GM12878 (cell line): ENCODE results near the gene GARNL3. TPM values are rescaled to one million over a fixed set of nuclear protein-coding genes. Genes with fewer than 3 reads are reported as not detected.

Source experiments
- ATAC-seq: fragments of 200-7000 bp; cut with Tn5 transposase; 3 replicates; pipeline ENCODE4 v1.9.1; 2020; ENCODE audit warnings: mild to moderate bottlenecking, moderate library complexity
- BruUV-seq: library from RNA; stranded (reverse); fragments of 400-500 nt; replicated peaks from 2 replicates; lab custom pipeline; 2021; lab: Mats Ljungman, UMichigan
- CTCF ChIA-PET: fragments of 300-600 bp; sonication (Branson Sonifier 250); formaldehyde crosslinking; extraction: SDS; loops from one replicate; lab custom pipeline; 2021; ENCODE audit warnings: inconsistent platforms; lab: Yijun Ruan, JAX
- POLR2A ChIA-PET: fragments of 350-600 bp; formaldehyde crosslinking; extraction: SDS; loops from one replicate; lab custom pipeline; 2021; ENCODE audit warnings: inconsistent platforms; lab: Charles Lee
- RAD21 ChIA-PET: fragments of 300-600 bp; sonication (Branson Sonifier 250); formaldehyde crosslinking; loops from one replicate; lab custom pipeline; 2023; ENCODE audit warnings: antibody characterized with exemption; ENCODE audit not compliant: unreplicated experiment; lab: Charles Lee
- SMC1A ChIA-PET: fragments of 300-600 bp; sonication (Branson Sonifier 250); formaldehyde crosslinking; loops from one replicate; lab custom pipeline; 2023; ENCODE audit not compliant: unreplicated experiment, uncharacterized antibody; lab: Charles Lee
- DNase-seq: peaks from one replicate; pipeline ENCODE4 v3.0.0-alpha.2; 2011; ENCODE audit warnings: low read depth, low spot score
- FAIRE-seq: peaks from 3 replicates; lab custom pipeline; 2011; peaks lifted over from hg19 to GRCh38; lab: Jason Lieb, UNC
- H2AFZ ChIP-seq: 2 replicates; pipeline ENCODE4 v1.6.0; 2011; ENCODE audit warnings: low read depth, low read length, control low read depth; ENCODE audit not compliant: control insufficient read depth
- H3K27ac ChIP-seq: 2 replicates; pipeline ENCODE4 v1.5.1; 2011; ENCODE audit warnings: control low read depth; ENCODE audit not compliant: control insufficient read depth, insufficient read depth
- H3K27me3 ChIP-seq, 2 experiments: replicated peaks in 1 of 2; 2 replicates each; pipeline versions ENCODE4 v1.6.0 to v1.6.1; 2011; ENCODE audit warnings: low read length in 1 of 2; ENCODE audit not compliant: control insufficient read depth in 2 of 2, insufficient read depth in 2 of 2
- H3K36me3 ChIP-seq, 2 experiments: 2 replicates each; pipeline ENCODE4 v1.5.1; 2011; ENCODE audit warnings: low read length in 1 of 2; ENCODE audit not compliant: control insufficient read depth in 2 of 2, insufficient read depth in 2 of 2
- H3K4me1 ChIP-seq: 2 replicates; pipeline ENCODE4 v1.6.1; 2011; ENCODE audit warnings: mild to moderate bottlenecking, low read length, moderate library complexity, mixed read lengths; ENCODE audit not compliant: control insufficient read depth, insufficient read depth
- H3K4me2 ChIP-seq: 2 replicates; pipeline ENCODE4 v1.6.0; 2011; ENCODE audit warnings: control low read depth; ENCODE audit not compliant: control insufficient read depth, insufficient read depth
- H3K4me3 ChIP-seq: fragments of 200-600 bp; sonication (generic); 2 replicates; pipeline ENCODE4 v1.5.1; 2016
- H3K79me2 ChIP-seq: 2 replicates; pipeline ENCODE4 v1.6.0; 2011; ENCODE audit warnings: low read length; ENCODE audit not compliant: control insufficient read depth, insufficient read depth
- H3K9ac ChIP-seq: 2 replicates; pipeline ENCODE4 v1.8.0; 2011; ENCODE audit warnings: low read length, control low read depth, mixed read lengths; ENCODE audit not compliant: control insufficient read depth, insufficient read depth
- H3K9me3 ChIP-seq: replicated peaks from 3 replicates; pipeline ENCODE4 v1.5.1; 2011; ENCODE audit warnings: mild to moderate bottlenecking, low read length; ENCODE audit not compliant: control insufficient read depth, insufficient read depth
- H4K20me1 ChIP-seq: 2 replicates; pipeline ENCODE4 v1.6.0; 2011; ENCODE audit not compliant: control insufficient read depth, insufficient read depth
- CHD2 ChIP-seq: IDR thresholded peaks from 2 replicates; pipeline ENCODE4 v1.6.1; 2011; ENCODE audit warnings: low read depth, low read length, improper control_type of control experiment, borderline replicate concordance
- ESRRA ChIP-seq: IDR thresholded peaks from 2 replicates; pipeline ENCODE4 v1.6.1; 2012; ENCODE audit warnings: mild to moderate bottlenecking, low read length, improper control_type of control experiment
- FOXK2 ChIP-seq: fragments of 450-650 bp; IDR thresholded peaks from 2 replicates; pipeline ENCODE4 v1.6.1; 2017; ENCODE audit warnings: mild to moderate bottlenecking, moderate library complexity
- FOXM1 ChIP-seq: IDR thresholded peaks from 2 replicates; pipeline ENCODE4 v1.6.1; 2012; ENCODE audit warnings: low read depth, mild to moderate bottlenecking, inconsistent platforms, low read length, moderate library complexity
- JUNB ChIP-seq: IDR thresholded peaks from 2 replicates; pipeline ENCODE4 v1.6.1; 2016; ENCODE audit warnings: antibody characterized with exemption, mild to moderate bottlenecking
- MTA3 ChIP-seq: IDR thresholded peaks from 2 replicates; pipeline ENCODE4 v1.6.1; 2012; ENCODE audit warnings: low read length, inconsistent platforms, borderline replicate concordance
- POU2F2 ChIP-seq: IDR thresholded peaks from 3 replicates; pipeline ENCODE4 v1.6.1; 2011; ENCODE audit warnings: low read depth, mild to moderate bottlenecking, low read length, borderline replicate concordance
- RAD51 ChIP-seq: fragments of 450-650 bp; IDR thresholded peaks from 2 replicates; pipeline ENCODE4 v1.6.1; 2016; ENCODE audit warnings: moderate library complexity, mild to moderate bottlenecking, inconsistent platforms
- STAT1 ChIP-seq: fragments of 450-650 bp; conservative IDR thresholded peaks from 2 replicates; pipeline ENCODE4 v1.6.1; 2014; ENCODE audit warnings: antibody characterized with exemption, mild to moderate bottlenecking
- WRNIP1 ChIP-seq: IDR thresholded peaks from 2 replicates; pipeline ENCODE4 v1.6.1; 2011; ENCODE audit warnings: low read depth, low read length, improper control_type of control experiment, borderline replicate concordance
- ZBTB4 ChIP-seq: fragments of 450-650 bp; formaldehyde crosslinking; IDR thresholded peaks from 2 replicates; pipeline ENCODE4 v1.4.0; 2022; ENCODE audit warnings: mild to moderate bottlenecking, moderate library complexity
- ZNF217 ChIP-seq: fragments of 450-650 bp; IDR thresholded peaks from 2 replicates; pipeline ENCODE4 v1.6.1; 2017; ENCODE audit warnings: antibody characterized with exemption, mild to moderate bottlenecking
- WGBS: methylation state at CpG from one replicate; pipeline ENCODE4 v1.1.6; 2016; ENCODE audit warnings: low lambda C conversion rate; ENCODE audit not compliant: insufficient replicate concordance, insufficient coverage; ENCODE audit errors: missing lambda C conversion rate; 5-methylcytosine and 5-hydroxymethylcytosine counted together
- in situ Hi-C: fragments of 300-500 bp; cut with MboI; formaldehyde crosslinking; loops from 9 replicates; pipeline ENCODE4 v1.14.3; 2018; ENCODE audit warnings: mixed read lengths
- intact Hi-C: fragments of 100-400 bp; cut with micrococcal nuclease; formaldehyde crosslinking; loops from one replicate; pipeline ENCODE4 v1.14.2; 2022; ENCODE audit not compliant: unreplicated experiment
- polyA plus RNA-seq, 11 experiments: library from polyadenylated mRNA; depleted of rRNA in 4 of 11; unstranded in 6 of 11; stranded (reverse) in 5 of 11; fragments of >200 nt; fragmentation: Nextera tagmentation in 4 of 11; fragmentation: Illumina TruSeq in 1 of 11; extraction: Ambion mirVana in 4 of 11; extraction: Trizol in 1 of 11; gene quantifications; 1 replicate in 1 of 11; 2 replicates in 10 of 11; pipeline versions ENCODE4 v1.2.1 to v1.2.3, GENCODE V29; 2011 to 2016; ENCODE audit warnings: inconsistent platforms in 2 of 11, missing spikeins in 2 of 11, low read depth in 1 of 11
- total RNA-seq, 4 experiments: library from RNA; depleted of rRNA in 3 of 4; stranded (reverse); fragments of >200 nt in 3 of 4; fragmentation: Illumina TruSeq in 1 of 4; extraction: Trizol in 1 of 4; gene quantifications; 2 replicates each; pipeline versions ENCODE4 v1.2.1 to v1.2.3, GENCODE V29; 2013 to 2021
- TF ChIP-seq, protein P1 (sequence below): IDR thresholded peaks from 2 replicates; pipeline ENCODE4 v1.6.1; 2012; ENCODE audit warnings: improper control_type of control experiment, low read depth, low read length; ENCODE audit not compliant: insufficient replicate concordance
- TF ChIP-seq, protein P2 (sequence below): IDR thresholded peaks from 2 replicates; pipeline ENCODE4 v1.6.1; 2011; ENCODE audit warnings: mild to moderate bottlenecking, low read depth, low read length, moderate library complexity; ENCODE audit not compliant: insufficient replicate concordance

GARNL3 gene
- total and polyA plus RNA-seq, 10 of the 15 experiments (the other 5 are each of a cell fraction or from before 2014, with no cell fraction given): 0.89 to 13.2 (median 6.3) TPM

- TF ChIP-seq, protein P1, sequence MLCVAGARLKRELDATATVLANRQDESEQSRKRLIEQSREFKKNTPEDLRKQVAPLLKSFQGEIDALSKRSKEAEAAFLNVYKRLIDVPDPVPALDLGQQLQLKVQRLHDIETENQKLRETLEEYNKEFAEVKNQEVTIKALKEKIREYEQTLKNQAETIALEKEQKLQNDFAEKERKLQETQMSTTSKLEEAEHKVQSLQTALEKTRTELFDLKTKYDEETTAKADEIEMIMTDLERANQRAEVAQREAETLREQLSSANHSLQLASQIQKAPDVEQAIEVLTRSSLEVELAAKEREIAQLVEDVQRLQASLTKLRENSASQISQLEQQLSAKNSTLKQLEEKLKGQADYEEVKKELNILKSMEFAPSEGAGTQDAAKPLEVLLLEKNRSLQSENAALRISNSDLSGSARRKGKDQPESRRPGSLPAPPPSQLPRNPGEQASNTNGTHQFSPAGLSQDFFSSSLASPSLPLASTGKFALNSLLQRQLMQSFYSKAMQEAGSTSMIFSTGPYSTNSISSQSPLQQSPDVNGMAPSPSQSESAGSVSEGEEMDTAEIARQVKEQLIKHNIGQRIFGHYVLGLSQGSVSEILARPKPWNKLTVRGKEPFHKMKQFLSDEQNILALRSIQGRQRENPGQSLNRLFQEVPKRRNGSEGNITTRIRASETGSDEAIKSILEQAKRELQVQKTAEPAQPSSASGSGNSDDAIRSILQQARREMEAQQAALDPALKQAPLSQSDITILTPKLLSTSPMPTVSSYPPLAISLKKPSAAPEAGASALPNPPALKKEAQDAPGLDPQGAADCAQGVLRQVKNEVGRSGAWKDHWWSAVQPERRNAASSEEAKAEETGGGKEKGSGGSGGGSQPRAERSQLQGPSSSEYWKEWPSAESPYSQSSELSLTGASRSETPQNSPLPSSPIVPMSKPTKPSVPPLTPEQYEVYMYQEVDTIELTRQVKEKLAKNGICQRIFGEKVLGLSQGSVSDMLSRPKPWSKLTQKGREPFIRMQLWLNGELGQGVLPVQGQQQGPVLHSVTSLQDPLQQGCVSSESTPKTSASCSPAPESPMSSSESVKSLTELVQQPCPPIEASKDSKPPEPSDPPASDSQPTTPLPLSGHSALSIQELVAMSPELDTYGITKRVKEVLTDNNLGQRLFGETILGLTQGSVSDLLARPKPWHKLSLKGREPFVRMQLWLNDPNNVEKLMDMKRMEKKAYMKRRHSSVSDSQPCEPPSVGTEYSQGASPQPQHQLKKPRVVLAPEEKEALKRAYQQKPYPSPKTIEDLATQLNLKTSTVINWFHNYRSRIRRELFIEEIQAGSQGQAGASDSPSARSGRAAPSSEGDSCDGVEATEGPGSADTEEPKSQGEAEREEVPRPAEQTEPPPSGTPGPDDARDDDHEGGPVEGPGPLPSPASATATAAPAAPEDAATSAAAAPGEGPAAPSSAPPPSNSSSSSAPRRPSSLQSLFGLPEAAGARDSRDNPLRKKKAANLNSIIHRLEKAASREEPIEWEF: no peak
- TF ChIP-seq RAD51 (no peak), POU2F2 (no peak), FOXK2 (no peak), MTA3 (no peak), WRNIP1 (no peak), JUNB (no peak), FOXM1 (no peak), ESRRA (no peak)
Observed at GRCh38 chr9:127386249-127386648, 121.7 kb downstream of the GARNL3 start (continued).

DNA sequence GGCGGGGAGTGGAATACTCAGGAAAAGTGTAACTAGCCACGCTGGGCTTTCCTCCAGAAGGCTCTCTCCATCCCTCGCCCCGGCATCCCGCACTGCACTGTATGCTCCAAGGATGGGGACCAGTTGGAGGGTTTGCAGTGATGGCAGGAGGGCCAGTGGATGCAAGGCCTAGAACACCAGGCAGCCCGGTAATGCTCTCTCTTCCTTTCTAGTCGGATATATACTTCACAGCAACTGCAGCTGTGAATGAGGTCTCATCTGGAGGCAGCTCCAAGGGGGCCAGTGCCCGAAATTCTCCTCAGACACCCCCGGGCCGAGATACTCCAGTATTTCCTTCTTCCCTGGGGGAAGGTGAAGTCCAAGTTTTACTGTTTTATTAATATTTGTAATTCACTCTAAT is 122.4 kb downstream of the GARNL3 start:
- H4K20me1 ChIP-seq: no peaks in the 10 kb centered on the region
- BruUV-seq: no TSS peak
- POLR2A ChIA-PET: interaction anchor here (1.3 kb wide), 1 partner anchor 10 kb away, joined by 9 read pairs; the partner anchor contains the start of gene SLC2A8
- TF ChIP-seq, protein P2, sequence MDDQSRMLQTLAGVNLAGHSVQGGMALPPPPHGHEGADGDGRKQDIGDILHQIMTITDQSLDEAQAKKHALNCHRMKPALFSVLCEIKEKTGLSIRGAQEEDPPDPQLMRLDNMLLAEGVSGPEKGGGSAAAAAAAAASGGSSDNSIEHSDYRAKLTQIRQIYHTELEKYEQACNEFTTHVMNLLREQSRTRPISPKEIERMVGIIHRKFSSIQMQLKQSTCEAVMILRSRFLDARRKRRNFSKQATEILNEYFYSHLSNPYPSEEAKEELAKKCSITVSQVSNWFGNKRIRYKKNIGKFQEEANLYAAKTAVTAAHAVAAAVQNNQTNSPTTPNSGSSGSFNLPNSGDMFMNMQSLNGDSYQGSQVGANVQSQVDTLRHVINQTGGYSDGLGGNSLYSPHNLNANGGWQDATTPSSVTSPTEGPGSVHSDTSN: no peak
- TF ChIP-seq STAT1 (no peak), CHD2 (no peak), ZBTB4 (CRISPR knock-in tag) (no peak), ZNF217 (no peak)

More for the DNA sequence above, 122.4 kb downstream of the GARNL3 start:
- no peak overlapping the region for H3K4me2 ChIP-seq
- no peak for DNase-seq
- in situ Hi-C loops: no loop called here
- 87% methylated on average over 10 of the region's 10 CpGs for WGBS
- no peak for ATAC-seq
- H2AFZ ChIP-seq: no peak overlapping the region
- ChIA-PET SMC1A (no interaction called here), RAD21 (no interaction called here), CTCF (no interaction called here)
- no peak overlapping the region for H3K27ac ChIP-seq
- peaks cover 27% of the 10 kb centered on the region for H3K4me1 ChIP-seq
- H3K36me3 ChIP-seq: no peaks in the 10 kb centered on the region
- no peaks in the 10 kb centered on the region for H3K79me2 ChIP-seq
- FAIRE-seq: no peak
- intact Hi-C loops: no loop called here
- H3K4me3 ChIP-seq: no peak overlapping the region
- no peaks in the 10 kb centered on the region for H3K9me3 ChIP-seq
- H3K27me3 ChIP-seq: no peaks in the 10 kb centered on the region
- H3K9ac ChIP-seq: no peak overlapping the region
